Stimulated activated CD4-positive, alpha-beta T cell treated with anti-CD3 and anti-CD28 coated beads, Interleukin-1b, Interleukin-23, amount 100 ng/mL, for 1 hour (primary cell): Measurements from ENCODE around the gene STK32B.

Experiments
- DNase-seq, 2 donors: peaks; one replicate each; pipeline ENCODE4 v3.0.0-alpha.2; 2020; ENCODE audit warnings: low read depth in 2 of 2

Gene STK32B

DNA sequence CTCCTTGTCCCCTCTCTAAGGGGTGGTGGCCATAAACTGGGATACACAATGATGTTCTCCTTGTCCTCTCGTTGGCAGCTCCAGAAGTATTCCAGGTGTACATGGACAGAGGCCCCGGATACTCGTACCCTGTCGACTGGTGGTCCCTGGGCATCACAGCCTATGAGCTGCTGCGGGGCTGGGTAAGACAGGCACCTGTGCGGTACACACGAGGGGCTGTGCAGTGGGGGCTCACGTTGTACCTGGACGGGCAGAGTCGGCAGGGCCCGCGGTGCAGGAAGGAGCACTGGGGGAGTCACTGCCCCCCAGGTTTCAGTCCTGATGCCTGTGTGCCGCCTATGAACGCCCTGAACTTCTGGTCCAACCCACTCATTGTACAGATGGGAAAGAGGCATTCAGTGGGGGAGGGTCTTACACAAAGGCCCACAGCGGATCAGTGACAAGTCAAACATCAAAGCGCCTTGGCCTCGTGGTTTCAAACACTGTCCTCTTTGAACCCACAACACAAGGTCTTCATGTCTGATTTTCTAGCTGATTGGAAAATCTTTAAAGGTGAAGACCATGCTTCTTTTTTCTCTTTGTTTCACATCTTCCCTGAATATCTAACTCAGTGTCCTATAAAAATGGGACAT lies 395.4 kb downstream of the STK32B start:
- no peak for DNase-seq

DNA sequence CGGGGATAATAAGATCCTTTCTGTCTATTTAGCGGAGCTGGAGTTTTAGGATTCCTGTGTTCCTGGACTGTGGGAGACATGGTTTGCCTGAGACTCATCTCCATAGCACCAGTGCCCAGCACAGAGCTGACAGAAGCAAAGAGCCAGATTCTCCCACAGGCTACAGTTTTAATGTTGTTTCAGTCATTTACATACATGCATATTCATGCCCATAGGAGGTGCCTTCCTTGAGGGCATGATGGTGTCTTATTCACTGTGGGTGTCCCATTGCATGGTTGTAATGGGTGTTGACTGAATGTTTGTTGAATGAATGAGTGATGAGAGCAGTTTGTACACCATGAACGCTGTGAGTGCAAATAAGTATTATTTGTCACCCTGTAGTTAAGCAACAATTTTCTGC lies 396.5 kb downstream of the STK32B start:
- DNase-seq = no peak

DNA sequence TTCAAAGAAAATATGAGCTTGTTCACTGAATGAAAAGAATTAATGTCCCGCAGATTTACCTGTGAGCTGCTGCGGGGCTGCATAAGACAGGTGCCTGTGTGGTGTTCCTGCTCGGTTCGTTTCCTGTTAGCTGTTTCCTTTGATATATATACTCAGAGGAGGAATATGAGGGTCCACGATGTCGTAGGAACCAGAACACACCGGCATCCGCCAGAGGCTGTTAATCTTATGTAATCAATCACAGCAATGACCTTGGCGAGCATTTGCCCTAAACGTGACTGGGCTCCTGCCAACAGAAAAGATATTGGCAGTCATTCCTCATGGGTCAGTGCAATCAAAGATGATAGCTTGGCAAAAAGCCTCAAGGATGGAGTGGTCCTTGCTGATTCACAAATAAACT lies 396.9 kb downstream of the STK32B start:
- DNase-seq = no peak

DNA sequence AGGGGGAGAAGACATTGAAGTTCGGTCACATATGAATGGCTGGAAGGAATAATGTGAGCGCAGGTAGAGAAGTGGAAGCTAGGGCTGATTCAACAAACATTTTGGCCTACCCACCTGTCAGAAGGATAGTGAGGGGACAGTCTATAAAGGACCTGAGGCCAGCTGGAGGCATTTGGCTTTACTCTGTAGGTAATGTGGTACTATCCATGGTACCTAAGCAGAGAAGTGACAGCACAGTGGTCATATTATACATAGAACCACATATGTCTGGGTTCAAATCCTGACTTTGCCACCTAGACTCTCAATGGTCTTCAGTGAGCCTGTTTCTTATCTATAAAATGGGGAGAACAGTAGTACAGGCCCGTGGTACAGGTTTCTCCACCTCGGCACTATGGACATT lies 400.0 kb downstream of the STK32B start:
- no peak for DNase-seq

DNA sequence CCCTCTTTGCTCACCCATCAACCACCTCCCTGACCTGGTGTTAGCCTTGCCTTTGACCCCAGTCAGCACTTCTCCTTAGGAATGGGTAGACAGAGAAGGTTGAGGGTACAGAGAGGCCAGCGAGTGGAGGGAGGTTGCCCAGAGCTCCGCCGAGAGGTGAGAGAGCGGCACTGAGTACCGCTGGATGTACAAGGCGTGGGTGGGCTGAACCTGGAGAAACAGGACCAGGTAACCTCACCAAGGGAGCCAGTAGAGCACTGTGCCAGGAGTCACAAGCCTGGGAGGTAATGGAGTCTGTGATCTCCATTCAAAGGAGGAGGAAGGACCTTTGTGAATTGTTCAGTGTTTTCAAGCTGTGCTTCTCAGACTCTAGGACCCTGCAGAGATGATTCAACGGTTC lies 400.9 kb downstream of the STK32B start:
- no peak for DNase-seq

DNA sequence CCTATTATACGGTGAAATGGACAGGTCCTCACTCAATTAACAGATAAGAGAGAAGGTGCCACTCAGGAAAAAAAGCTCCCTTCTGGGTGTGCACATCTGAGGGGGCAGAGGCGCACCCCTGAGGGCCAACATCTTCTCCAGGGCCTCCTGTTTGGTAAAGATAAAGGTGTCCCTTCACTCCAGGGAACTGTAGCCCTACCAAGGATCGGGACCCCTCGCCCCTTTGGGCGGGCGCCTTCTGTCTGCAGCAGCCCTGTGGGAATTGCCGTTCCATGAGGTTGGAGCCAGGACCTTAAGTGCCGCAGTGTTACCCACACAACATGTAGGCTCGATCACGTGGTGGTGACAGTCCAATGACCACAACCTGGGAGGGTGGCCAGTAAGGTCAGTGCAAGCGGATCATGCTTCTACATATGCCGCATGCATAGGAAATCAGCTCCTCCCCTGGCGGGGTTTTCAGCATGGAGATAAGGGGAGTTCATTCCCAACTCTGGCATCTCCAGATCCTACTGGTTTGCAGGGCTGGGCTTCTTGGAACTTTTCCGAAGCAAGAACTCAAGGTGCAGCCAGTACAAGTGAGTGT lies 403.8 kb downstream of the STK32B start:
- DNase-seq = no peak

DNA sequence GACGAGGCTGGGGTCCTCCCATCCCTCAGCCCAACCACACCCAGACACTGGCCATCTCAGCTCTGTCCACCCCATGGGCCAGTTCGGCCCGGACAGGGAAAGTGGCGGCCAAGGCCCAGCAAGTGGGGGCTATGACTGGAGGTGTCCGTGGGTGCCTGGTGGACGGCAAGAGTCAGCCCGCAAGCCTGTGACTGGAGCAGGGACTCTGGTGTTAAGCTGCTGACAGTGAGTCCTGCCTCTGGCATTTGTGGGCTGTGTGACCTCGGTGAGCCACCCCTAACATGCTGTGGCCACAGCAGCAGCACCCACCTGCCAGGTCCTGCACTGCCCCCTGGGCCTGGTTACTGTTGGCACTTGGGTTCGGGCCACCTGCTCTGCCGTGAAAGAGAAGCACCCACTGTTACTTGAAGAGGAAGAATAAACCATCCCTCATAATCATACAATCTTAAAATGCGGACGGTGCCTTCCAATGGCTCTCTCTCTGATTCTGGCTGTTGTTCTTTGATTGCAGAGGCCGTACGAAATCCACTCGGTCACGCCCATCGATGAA lies 405.1 kb downstream of the STK32B start:
- no peak for DNase-seq

DNA sequence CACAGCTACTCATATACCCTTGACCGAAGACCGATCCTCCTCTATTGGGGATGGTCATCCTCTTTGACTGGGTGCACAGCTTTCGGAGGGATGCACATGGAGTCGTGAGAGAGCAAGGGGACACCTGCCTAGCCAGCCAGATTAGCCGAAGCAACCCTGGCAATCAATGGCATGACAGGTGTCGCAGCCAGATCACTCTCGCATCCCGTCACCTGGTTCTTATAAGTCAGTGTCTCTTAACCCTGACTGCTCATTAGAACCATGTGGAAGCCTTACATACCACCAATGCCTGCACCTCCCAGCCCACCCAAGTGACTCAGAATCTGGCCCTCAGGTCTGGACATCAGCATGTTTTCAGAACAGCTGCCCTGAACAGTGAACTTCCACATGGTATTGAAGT lies 407.4 kb downstream of the STK32B start:
- DNase-seq = no peak

DNA sequence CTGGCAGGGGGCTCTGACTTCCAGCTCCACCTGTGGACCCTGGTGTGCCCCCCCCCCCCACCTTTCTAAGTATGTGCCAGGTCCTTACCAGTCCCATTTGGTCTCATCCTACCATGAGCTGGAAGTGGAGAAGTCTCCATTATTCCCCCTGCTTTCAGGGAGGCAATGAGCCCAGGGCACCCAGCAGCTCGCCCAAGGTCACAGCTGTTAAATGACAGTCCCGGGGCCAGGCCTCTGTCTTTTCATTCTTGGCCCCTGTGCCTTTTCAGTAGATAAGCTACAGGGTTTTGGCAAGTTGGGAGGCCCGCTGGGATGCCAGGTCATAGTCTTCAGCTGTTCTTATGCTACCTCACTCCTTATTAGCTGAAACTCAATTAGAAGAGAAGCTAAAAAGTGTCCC lies 408.0 kb downstream of the STK32B start:
- DNase-seq = no peak

DNA sequence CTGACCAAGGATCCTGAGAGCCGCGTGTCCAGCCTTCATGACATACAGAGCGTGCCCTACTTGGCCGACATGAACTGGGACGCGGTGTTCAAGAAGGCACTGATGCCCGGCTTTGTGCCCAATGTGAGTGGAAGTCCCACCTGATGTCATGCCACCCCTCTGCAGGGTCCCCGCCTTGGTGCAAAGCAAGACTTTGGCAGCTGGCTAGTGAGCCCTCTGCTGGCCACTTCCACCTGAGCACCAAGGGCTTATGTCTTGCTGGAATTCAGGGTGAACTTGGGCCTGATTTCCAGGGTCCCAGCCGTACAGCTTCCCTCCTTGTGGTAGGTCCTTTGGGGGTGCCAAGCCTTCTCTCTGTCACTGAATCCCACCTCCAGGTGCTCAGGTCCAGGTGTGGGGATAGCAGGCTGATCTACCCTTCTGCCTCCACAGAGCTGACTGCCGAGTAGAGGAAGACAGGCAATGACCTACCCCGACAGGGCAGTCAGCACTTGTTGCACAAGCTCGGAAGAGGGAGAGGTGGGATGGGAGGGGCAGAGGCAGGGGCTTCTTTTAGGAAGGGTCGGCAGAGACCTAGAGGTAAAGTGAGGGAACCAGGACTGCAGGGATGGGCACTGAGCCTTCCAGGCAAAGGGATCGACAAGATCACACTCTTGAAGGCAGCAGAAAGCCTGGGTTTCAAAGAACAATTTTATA lies 409.0 kb downstream of the STK32B start:
- DNase-seq = no peak

DNA sequence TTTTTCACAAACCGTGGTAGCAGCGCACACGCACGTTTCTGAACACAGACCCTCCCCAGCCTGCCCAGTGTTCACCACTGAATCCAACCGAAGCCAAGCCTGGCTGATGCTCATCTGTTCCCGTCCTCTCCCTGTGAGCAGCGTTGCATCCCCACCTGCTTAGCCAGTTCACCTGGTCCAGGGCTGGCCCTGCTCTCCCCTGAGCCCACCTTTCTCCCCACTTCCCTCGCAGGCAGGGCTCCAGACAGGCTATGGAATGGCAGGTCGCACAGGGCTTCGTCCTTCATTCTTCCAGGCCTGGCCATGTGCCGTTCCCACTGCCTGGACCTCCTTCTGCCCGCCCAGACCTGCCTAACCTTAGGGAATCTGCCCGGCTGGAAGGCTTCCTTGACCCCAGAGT lies 410.2 kb downstream of the STK32B start:
- DNase-seq = no peak

DNA sequence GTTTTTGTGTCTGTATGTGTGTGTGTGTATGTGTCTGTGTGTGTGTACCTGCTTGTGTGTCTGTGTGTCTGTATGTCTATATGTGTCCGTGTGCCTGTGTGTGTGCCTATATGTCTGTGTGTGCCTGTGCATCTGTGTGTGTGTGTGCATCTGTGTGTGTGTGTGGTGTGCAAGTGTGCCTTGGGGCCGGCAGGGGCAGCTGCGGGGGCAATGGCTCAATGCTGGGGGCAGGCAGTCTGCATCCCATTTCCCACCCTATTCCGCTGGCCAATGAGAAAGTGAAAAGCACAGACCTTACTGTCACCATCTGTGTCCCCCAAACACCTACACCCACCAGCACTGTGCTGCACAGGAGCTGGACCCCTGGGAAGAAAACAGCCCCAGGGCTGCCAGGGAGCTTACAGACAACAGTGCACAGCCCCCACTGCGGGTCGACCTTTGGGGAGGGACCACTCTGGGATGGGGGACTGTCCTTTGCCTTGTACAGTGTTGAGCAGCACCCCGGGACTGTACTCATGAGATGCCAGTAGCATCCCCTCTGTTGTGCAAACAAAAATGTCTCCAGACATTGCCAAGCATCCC lies 411.1 kb downstream of the STK32B start:
- no peak for DNase-seq

DNA sequence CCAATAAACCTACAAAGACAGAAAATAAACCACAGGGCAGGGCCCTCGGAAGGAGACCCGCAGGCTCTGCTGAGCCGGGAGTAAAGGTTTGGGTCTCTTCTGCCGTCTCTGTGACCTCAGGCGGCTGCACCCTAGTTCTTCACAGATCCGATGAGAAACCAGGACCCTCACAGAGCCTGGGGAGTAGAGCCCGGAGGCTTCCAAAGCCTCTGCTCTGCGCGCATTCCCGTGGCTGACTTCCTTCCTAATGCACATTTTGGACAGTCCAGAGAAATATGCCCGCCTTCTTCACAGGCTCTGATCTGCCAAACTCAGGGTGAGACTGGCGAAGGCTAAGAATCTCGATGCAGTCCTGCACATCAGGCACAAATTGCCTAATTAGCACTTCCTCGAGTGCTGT lies 411.6 kb downstream of the STK32B start:
- no peak for DNase-seq

DNA sequence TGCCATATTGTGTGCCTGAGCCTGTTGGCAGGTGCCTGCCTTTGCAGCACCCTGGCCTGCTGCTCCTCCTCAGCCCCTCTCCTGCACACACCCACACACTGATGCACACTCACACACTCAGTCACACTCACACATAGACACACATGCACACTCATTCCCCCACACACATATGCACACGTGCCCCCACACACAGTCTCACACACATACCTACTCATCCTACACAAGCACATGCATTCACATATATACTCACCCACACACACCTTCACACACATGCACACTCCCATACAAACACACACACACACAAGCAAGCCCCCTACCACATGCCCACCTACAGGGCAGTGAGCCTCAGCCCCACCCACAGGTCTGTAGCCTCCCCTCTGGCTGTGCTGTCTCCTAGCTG lies 412.1 kb downstream of the STK32B start:
- no peak for DNase-seq

DNA sequence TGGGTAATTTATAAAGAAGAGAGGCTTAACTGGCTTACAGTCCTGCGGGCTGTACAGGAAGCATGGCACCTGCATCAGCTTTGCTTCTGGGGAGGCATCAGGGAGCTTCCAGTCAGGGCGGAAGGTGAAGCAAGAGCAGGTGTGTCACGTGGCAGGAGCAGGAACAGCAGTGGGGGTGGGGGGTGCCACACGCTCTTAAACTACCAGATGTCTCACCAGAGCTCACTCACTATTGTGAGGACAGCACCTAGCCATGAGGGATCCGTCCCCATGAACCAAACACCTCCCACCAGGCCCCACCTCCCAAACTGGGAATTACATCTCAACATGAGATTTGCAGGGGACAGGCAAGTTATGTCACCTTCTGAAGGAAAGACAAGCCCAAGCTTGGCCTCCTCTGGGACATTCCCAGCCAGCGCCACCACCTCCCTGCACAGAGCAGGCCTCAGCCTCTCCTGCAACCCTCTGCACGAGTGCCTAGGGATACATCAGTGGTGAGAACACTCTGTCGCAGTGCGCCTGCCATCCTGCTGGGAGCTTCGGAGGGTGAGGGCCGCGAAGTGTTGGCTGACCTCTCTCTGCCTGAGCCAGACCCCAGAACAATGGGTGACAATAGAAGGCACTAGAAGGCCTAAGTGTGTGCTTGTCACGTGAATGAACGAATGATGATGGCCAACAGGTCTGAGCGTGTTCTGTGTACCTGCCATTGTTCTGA lies 412.8 kb downstream of the STK32B start:
- DNase-seq = no peak

DNA sequence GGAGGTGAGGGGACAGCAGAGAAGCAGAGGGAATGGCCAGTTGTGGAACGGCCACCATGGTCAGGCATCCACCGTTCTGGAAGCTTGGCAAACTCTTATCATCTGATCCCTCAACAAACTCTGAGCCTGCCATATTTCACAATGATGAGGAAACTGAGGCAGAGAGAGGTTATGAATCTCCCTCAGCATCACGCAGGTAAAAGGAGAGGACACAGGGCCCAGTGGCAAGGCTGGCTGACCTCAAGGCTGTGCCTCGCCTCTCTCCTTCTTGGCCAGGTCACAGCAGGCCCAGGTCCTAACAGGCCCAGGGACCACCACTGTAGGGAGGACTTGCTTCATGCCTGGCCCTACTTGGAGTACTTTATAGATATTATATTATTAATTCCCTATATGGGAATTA lies 414.2 kb downstream of the STK32B start:
- DNase-seq = no peak

DNA sequence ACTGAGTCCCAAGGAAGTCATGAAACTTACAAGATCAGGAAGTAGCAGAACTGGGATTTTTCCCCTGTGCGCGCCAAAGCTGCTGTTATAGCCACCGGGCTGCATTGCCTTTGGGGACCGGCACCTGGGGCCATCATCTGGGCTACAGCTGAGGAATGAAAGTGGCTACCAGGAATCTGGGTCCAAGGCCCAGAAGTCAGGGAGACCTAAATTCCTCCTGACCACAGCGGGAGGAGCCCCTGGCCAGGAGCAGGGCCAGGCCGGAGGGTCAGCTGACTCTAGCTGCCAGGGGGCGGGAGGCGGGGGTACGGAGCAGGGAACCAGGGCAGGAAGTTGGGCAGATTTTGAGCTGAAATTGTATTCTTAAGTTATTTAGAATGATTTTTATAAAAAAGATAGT lies 414.7 kb downstream of the STK32B start:
- DNase-seq = no peak

DNA sequence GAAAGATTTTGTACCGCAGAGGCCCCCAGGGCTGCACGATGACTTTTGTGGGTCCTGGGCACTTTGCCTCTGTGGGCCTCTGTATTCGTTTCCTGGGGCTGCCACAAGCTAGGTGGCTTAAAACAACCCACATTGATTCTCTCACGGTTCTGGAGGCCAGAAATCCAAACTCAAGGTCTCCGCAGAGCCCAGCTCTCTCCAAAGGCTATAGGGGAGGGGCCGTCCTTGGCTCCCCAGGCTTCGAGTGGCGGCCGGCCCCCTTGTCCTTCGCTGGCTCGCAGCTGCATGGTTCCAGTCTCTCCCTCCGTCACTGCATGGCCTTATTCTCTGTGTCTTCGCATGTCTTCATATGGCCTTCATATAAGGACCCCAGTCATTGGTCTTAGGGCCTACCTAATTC lies 415.8 kb downstream of the STK32B start:
- no peak for DNase-seq

DNA sequence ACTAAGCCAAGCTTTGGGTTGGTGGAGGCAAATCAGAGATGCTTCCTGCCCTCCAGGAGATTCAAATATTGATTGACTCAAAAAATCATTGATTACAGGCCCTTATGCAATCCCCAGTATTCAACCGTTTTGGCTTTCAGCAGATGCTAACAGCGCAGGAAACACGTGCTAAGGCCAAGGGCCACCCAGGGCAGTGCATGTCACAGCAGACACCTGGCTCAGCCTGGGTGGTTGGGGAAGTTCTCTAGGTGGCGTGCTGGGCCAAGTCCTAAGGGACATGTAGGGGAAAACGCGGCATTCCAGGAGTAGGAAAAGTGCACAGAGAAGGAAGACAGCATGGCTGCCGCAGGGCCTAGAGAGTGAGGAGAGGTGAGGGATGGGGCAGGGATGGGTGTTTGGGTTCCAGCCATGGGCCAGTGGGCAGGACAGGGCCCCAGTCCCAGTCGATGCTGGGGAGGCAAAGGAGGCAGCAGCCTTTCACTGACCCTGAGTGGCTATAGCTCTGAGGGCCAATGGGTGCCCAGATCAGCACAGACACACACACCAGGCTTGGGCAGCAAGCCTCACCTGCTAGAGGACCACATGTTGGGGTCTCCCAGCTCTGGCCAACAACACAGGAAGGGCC lies 418.0 kb downstream of the STK32B start:
- DNase-seq = no peak

DNA sequence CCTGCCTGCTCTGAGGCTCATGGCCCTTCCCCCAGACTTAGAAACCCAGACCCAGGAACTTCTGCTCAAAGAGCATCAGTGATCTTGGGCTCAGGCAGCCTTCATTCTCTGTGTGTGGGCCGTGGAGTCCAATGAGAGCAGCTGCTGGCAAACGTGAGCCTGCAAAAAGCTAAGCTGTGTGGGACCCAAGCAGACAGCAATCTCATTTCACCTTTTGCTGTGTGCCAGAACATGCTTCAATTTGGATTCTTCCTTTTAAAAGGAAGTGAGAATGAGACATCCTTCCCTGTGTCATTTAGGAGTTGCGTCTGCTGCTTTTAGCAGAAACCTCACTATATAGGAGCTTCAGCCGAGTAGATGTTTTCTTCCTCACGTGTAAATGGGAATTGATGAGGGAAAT lies 418.6 kb downstream of the STK32B start:
- DNase-seq = no peak

DNA sequence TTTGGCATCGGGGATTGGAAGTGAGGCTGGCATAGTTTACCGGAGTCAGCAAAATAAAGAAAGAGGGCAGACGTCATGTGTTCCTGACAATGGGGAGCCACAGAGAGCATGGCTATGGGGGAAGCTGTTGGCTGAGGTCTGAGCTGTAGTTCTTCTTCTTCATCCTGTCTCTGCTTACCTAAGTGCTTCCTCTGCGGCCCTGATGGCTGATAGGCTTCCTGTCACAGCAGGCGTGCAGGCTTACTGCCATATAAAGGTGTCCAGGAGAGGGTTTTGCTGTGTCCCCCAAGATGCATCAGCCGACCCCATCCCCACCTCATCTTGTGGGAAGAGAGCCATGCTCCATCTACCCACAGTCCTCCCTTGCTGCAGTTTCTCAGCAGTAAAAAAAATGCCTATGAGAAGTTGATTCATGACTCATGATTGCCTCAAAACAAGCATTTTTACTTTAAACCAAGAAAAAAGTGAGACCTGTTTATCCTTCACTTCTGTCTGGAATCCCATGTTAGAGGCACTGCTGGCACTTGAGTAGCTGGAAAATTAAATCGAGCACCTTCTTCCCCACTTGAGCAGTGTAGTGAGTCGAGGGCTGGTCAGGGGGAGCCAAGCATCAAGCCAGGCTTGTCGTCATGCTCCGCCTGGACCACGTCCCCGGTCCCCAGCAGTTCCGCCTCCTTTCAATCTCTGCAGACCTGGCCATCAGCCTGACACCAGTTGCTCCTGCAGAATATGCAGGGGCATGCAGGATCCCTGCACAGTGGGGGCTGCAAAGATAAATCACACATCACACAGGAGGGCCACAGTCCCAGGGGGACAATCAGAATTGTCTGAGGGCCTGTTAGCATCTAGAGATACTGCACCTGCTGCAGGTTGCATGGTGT lies 419.3 kb downstream of the STK32B start:
- DNase-seq = no peak
